HepG2 (cell line): Measurements from ENCODE around the gene CDKN2A.

ENCODE experiments used
- CREM ChIP-seq, 2 experiments: sonication (generic) in 1 of 2; formaldehyde crosslinking in 1 of 2; IDR thresholded peaks; 2 replicates each; pipeline versions ENCODE4 v1.4.0 to v1.6.1; 2016 to 2020; ENCODE audit warnings: antibody characterized with exemption in 1 of 2, mild to moderate bottlenecking in 1 of 2, missing genetic modification reagents in 1 of 2
- ERF ChIP-seq: IDR thresholded peaks from 2 replicates; pipeline ENCODE4 v1.6.1; 2018; ENCODE audit warnings: missing biosample characterization, missing genetic modification reagents
- FOXM1 ChIP-seq: sonication (generic); formaldehyde crosslinking; IDR thresholded peaks from 2 replicates; pipeline ENCODE4 v1.5.0; 2020; ENCODE audit warnings: missing genetic modification reagents
- MBNL3 ChIP-seq: fragments of 250-450 bp; sonication (Bioruptor Pico); conservative IDR thresholded peaks from 2 replicates; pipeline ENCODE4 v1.8.0; 2022; ENCODE audit warnings: mild to moderate bottlenecking, inconsistent platforms
- POLR2A ChIP-seq, 2 experiments: IDR thresholded peaks; 2 replicates each; pipeline ENCODE4 v1.6.1; 2011; ENCODE audit warnings: low read depth in 2 of 2, low read length in 2 of 2, mild to moderate bottlenecking in 1 of 2, moderate library complexity in 1 of 2; ENCODE audit not compliant: insufficient read depth in 1 of 2
- POLR2AphosphoS5 ChIP-seq: IDR thresholded peaks from 2 replicates; pipeline ENCODE4 v1.6.1; 2012; ENCODE audit warnings: low read depth, low read length
- RARA ChIP-seq: IDR thresholded peaks from 2 replicates; pipeline ENCODE4 v1.6.1; 2016; ENCODE audit warnings: missing genetic modification reagents, missing compliant biosample characterization
- SP1 ChIP-seq, 2 experiments: fragments of 450-650 bp in 1 of 2; sonication (generic) in 1 of 2; formaldehyde crosslinking in 1 of 2; IDR thresholded peaks; 2 replicates each; pipeline versions ENCODE4 v1.4.0 to v1.6.1; 2016 to 2020; ENCODE audit warnings: missing genetic modification reagents in 1 of 2
- ZNF282 ChIP-seq: fragments of 450-650 bp; IDR thresholded peaks from 2 replicates; pipeline ENCODE4 v1.6.1; 2018; ENCODE audit not compliant: partially characterized antibody
- TF ChIP-seq, protein P1 (sequence below): sonication (generic); formaldehyde crosslinking; IDR thresholded peaks from 2 replicates; pipeline ENCODE4 v1.4.0; 2020; ENCODE audit warnings: mild to moderate bottlenecking, missing genetic modification reagents, borderline replicate concordance

DNA sequence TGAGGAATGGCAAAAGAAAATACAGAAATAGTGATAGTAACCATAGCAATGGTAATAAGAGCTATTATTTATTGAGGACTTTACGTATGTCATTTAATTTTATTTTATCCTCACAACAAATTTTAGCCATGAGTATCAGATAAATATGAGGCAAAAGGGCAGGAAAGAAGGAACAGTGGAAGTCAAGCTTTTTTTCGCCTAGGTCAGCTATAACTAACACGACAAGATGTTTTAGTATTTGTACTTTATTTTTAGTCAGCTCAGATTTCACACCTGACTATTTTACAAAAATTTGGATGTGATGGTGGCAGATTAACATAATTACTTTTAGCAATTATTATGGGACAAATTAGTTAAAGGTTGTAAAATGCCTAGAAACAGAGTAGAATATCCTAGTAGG lies 49.7 kb upstream of the CDKN2A start:
- TF ChIP-seq RARA (CRISPR knock-in tag) (no peak), ERF (CRISPR knock-in tag) (no peak), CREM (IDR thresholded peaks at IDR 0.05) (no peak), CREM (CRISPR knock-in tag; IDR thresholded peaks at IDR 0.05) (no peak), ZNF282 (no peak), POLR2A (IDR thresholded peaks at IDR 0.05; ENCODE audit: insufficient read depth in 1 of 2, low read depth in 2 of 2, low read length in 2 of 2) (no peak), POLR2AphosphoS5 (no peak), MBNL3 (CRISPR knock-in tag) (no peak), FOXM1 (CRISPR knock-in tag) (no peak), SP1 (IDR thresholded peaks at IDR 0.05) (no peak), SP1 (CRISPR knock-in tag; IDR thresholded peaks at IDR 0.05) (no peak)
- TF ChIP-seq, protein P1, sequence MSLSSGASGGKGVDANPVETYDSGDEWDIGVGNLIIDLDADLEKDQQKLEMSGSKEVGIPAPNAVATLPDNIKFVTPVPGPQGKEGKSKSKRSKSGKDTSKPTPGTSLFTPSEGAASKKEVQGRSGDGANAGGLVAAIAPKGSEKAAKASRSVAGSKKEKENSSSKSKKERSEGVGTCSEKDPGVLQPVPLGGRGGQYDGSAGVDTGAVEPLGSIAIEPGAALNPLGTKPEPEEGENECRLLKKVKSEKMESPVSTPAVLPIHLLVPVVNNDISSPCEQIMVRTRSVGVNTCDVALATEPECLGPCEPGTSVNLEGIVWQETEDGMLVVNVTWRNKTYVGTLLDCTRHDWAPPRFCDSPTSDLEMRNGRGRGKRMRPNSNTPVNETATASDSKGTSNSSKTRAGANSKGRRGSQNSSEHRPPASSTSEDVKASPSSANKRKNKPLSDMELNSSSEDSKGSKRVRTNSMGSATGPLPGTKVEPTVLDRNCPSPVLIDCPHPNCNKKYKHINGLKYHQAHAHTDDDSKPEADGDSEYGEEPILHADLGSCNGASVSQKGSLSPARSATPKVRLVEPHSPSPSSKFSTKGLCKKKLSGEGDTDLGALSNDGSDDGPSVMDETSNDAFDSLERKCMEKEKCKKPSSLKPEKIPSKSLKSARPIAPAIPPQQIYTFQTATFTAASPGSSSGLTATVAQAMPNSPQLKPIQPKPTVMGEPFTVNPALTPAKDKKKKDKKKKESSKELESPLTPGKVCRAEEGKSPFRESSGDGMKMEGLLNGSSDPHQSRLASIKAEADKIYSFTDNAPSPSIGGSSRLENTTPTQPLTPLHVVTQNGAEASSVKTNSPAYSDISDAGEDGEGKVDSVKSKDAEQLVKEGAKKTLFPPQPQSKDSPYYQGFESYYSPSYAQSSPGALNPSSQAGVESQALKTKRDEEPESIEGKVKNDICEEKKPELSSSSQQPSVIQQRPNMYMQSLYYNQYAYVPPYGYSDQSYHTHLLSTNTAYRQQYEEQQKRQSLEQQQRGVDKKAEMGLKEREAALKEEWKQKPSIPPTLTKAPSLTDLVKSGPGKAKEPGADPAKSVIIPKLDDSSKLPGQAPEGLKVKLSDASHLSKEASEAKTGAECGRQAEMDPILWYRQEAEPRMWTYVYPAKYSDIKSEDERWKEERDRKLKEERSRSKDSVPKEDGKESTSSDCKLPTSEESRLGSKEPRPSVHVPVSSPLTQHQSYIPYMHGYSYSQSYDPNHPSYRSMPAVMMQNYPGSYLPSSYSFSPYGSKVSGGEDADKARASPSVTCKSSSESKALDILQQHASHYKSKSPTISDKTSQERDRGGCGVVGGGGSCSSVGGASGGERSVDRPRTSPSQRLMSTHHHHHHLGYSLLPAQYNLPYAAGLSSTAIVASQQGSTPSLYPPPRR (CRISPR knock-in tag) = no peak
